Adrenal gland (tissue), 19 donors: ENCODE data around the gene NCBP1. TPM values are rescaled to one million over a fixed set of nuclear protein-coding genes. Genes with fewer than 3 reads are reported as not detected.
"Not testable (repeated sequence)": the region's sequence is repeated elsewhere in the genome, so short reads cannot be mapped to it uniquely, and the experiment has no call there.

Source experiments
- DNase-seq, 7 donors: peaks; one replicate each; pipeline ENCODE4 v3.0.0-alpha.2; 2019 to 2020
- H3K27ac ChIP-seq, 5 donors: fragments of 200-600 bp; sonication (generic) in 4 of 5; 1 replicate in 3 of 5; 2 replicates in 2 of 5; pipeline versions ENCODE4 v1.5.1 to v1.8.0; 2016 to 2020; ENCODE audit warnings: mild to moderate bottlenecking in 1 of 5
- H3K27me3 ChIP-seq: fragments of 200-600 bp; 2 replicates; pipeline ENCODE4 v1.8.0; 2021
- H3K36me3 ChIP-seq, 2 donors: fragments of 200-600 bp; replicated peaks in 1 of 2; 1 replicate in 1 of 2; 2 replicates in 1 of 2; pipeline versions ENCODE4 v1.5.1 to v1.8.0; 2018 to 2022
- H3K4me1 ChIP-seq, 2 donors: fragments of 200-600 bp; replicated peaks in 1 of 2; 1 replicate in 1 of 2; 2 replicates in 1 of 2; pipeline versions ENCODE4 v1.5.1 to v1.8.0; 2018 to 2021
- H3K4me3 ChIP-seq, 4 donors: fragments of 200-600 bp; sonication (generic) in 3 of 4; one replicate each; pipeline ENCODE4 v1.5.1; 2016 to 2018
- H3K9me3 ChIP-seq, 3 donors: fragments of 200-600 bp; sonication (generic) in 1 of 3; replicated peaks in 1 of 3; 1 replicate in 2 of 3; 2 replicates in 1 of 3; pipeline versions ENCODE4 v1.5.1 to v1.8.0; 2016 to 2021
- POLR2A ChIP-seq, 2 donors: fragments of 450-650 bp; IDR thresholded peaks; one replicate each; pipeline ENCODE4 v1.6.1; 2017; ENCODE audit warnings: antibody characterized with exemption in 2 of 2, mild to moderate bottlenecking in 2 of 2, moderate library complexity in 1 of 2
- WGBS, 4 donors: extraction: QIAGEN DNeasy Blood & Tissue Kit in 2 of 4; methylation state at CpG; one replicate each; pipeline versions ENCODE4 v1.1.5 to v1.1.7; 2013 to 2017; 5-methylcytosine and 5-hydroxymethylcytosine counted together
- intact Hi-C, 2 donors: fragments of 100-400 bp; cut with DNase I; formaldehyde crosslinking; loops; one replicate each; pipeline versions ENCODE4 v1.14.1 to v1.15.0; 2022 to 2023
- long read RNA-seq, 10 donors: library from polyadenylated mRNA in 3 of 10; unstranded in 2 of 10; stranded (forward) in 1 of 10; transcript quantifications; one replicate each; pipeline ENCODE4 v2.0.0 and lab custom pipeline, GENCODE V29; 2021 to 2026
- polyA plus RNA-seq, 3 donors: library from polyadenylated mRNA; stranded (reverse); fragments of 200-250 nt in 2 of 3; fragments of 350-450 nt in 1 of 3; fragmentation: Illumina TruSeq in 1 of 3; extraction: RNeasy Lipid Tissue Mini Kit (QIAGEN cat#74804) in 1 of 3; gene quantifications; one replicate each; pipeline ENCODE4 v1.2.3, GENCODE V29; 2013 to 2014
- total RNA-seq, 9 donors: library from RNA; depleted of rRNA in 4 of 9; stranded (reverse); fragments of >200 nt in 4 of 9; fragments of 120-200 nt in 1 of 9; fragmentation: NEBNext Ultra II Directional in 1 of 9; extraction: Animal tissue kit (Norgen Biotek cat#: 25700) in 1 of 9; gene quantifications; one replicate each; pipeline versions ENCODE4 v1.1.0 to v1.2.4, GENCODE V29; 2013 to 2023
- TF ChIP-seq, protein P1 (sequence below), 6 experiments: fragments of 450-650 bp in 4 of 6; fragments of 200-600 bp in 2 of 6; sonication (generic) in 1 of 6; IDR thresholded peaks; 1 replicate in 5 of 6; 2 replicates in 1 of 6; pipeline versions ENCODE4 v1.5.1 to v1.8.0; 2016 to 2021; ENCODE audit warnings: antibody characterized with exemption in 6 of 6, mild to moderate bottlenecking in 2 of 6, moderate library complexity in 1 of 6
- donor health status: healthy with polysubstance abuse.
- donor health status: Bipolar disorder and iron deficiency.
- donor health status: DM: yes; HTN: yes; CAD: no.
- donor health status: DM: no; HTN: no; CAD: no.
- donor health status: DM: no; HTN: no; CAD: no.
- donor health status: DM: yes; HTN: yes; CAD: no.

Gene NCBP1, protein sequence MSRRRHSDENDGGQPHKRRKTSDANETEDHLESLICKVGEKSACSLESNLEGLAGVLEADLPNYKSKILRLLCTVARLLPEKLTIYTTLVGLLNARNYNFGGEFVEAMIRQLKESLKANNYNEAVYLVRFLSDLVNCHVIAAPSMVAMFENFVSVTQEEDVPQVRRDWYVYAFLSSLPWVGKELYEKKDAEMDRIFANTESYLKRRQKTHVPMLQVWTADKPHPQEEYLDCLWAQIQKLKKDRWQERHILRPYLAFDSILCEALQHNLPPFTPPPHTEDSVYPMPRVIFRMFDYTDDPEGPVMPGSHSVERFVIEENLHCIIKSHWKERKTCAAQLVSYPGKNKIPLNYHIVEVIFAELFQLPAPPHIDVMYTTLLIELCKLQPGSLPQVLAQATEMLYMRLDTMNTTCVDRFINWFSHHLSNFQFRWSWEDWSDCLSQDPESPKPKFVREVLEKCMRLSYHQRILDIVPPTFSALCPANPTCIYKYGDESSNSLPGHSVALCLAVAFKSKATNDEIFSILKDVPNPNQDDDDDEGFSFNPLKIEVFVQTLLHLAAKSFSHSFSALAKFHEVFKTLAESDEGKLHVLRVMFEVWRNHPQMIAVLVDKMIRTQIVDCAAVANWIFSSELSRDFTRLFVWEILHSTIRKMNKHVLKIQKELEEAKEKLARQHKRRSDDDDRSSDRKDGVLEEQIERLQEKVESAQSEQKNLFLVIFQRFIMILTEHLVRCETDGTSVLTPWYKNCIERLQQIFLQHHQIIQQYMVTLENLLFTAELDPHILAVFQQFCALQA
- total RNA-seq (10 to 100 TPM in 8 of 9 donors, 1 to 10 TPM in 1; 9.8 to 26.1 (median 20.4) TPM), polyA plus RNA-seq (10 to 100 TPM in 1 of 3 donors, 1 to 10 TPM in 2; 7.8 to 24.3 (median 8.9) TPM)
- long read RNA-seq, donor 1, full-length matches to known transcripts: 1 of 1 reads
- long read RNA-seq, donor 1, partial matches to known transcripts: 0 of 1 reads
- long read RNA-seq, donor 1, other reads (novel, unspliced or antisense): 0 of 1 reads
- long read RNA-seq, donor 2, full-length matches to known transcripts: 3 of 22 reads
- long read RNA-seq, donor 2, partial matches to known transcripts: 10 of 22 reads
- long read RNA-seq, donor 2, other reads (novel, unspliced or antisense): 9 of 22 reads
- long read RNA-seq, donor 3, full-length matches to known transcripts: 5 of 27 reads
- long read RNA-seq, donor 3, partial matches to known transcripts: 8 of 27 reads
- long read RNA-seq, donor 3, other reads (novel, unspliced or antisense): 14 of 27 reads
- long read RNA-seq, donor 4, full-length matches to known transcripts: 1 of 5 reads
- long read RNA-seq, donor 4, partial matches to known transcripts: 3 of 5 reads
- long read RNA-seq, donor 4, other reads (novel, unspliced or antisense): 1 of 5 reads
- long read RNA-seq, donor 5, full-length matches to known transcripts: 16 of 20 reads
- long read RNA-seq, donor 5, partial matches to known transcripts: 2 of 20 reads
- long read RNA-seq, donor 5, other reads (novel, unspliced or antisense): 2 of 20 reads
- long read RNA-seq, donor 6, full-length matches to known transcripts: 2 of 8 reads
- long read RNA-seq, donor 6, partial matches to known transcripts: 2 of 8 reads
- long read RNA-seq, donor 6, other reads (novel, unspliced or antisense): 4 of 8 reads
- long read RNA-seq, donor 7, full-length matches to known transcripts: 1 of 14 reads
- long read RNA-seq, donor 7, partial matches to known transcripts: 13 of 14 reads
- long read RNA-seq, donor 7, other reads (novel, unspliced or antisense): 0 of 14 reads
- long read RNA-seq, donor 8, full-length matches to known transcripts: 2 of 2 reads
- long read RNA-seq, donor 8, partial matches to known transcripts: 0 of 2 reads
- long read RNA-seq, donor 8, other reads (novel, unspliced or antisense): 0 of 2 reads
- long read RNA-seq, donor 9, full-length matches to known transcripts: 6 of 53 reads
- long read RNA-seq, donor 9, partial matches to known transcripts: 47 of 53 reads
- long read RNA-seq, donor 9, other reads (novel, unspliced or antisense): 0 of 53 reads
- long read RNA-seq, donor 10, full-length matches to known transcripts: 1 of 21 reads
- long read RNA-seq, donor 10, partial matches to known transcripts: 20 of 21 reads
- long read RNA-seq, donor 10, other reads (novel, unspliced or antisense): 0 of 21 reads

DNA sequence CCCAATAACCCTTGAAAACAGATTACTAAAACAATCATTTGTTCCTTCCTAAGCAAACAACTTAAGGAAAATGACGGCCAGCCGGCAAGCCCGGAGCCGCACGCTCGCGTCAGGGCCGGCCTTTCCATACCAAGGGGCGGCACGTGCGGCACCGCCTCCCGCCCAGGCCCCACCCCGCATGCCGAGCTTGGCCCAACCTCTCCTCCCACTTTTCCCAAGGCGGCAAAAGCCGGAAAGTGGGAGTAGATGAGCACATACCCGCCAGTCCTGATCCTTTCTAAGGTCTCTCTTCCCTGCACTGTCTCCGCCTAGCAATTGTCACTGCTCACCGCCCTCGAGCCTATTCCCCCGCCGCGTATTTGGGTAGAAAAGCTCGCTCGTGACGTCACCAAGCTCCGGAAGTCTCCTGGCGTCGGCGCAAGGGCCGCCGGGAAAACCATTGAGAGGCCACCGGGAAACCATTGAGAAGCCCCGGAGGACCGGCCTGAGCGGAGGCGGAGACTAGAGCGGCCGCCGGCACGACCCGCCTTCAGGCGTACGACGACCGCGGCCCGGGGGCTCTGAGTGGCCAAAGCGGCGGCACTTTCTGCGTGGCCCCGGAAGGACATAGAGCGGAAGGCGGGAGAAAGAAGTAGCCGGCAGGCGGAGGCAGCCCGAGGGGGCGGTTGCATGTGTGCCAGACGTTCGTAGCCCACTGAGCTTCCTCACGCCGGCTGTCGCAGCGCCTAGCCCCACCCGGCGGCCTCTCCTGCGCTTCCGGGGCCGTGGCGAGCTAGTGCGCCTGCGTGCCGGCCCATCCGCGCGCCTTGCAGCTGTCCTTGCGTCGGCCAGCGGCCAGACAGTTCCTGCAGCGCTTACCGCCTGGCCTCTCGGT lies at the start of gene NCBP1, which contains the start of gene TSTD2:
NCBP1 (plus strand) TSS at position 837 of the 874 bp plus-strand sequence. CDS start 61 bp downstream, outside the sequence.
TSTD2 (minus strand) TSS at position 384 of the 874 bp plus-strand sequence. CDS start 5,806 bp downstream, outside the sequence.
- Histone ChIP-seq H3K4me1 (peaks cover 0 to 40% of the 10 kb centered on the region in 2 donors), H3K27ac (peak within 1 kb of the TSS; percentile 98 to 99 (median 98)), H3K4me3 (peak within 1 kb of the TSS; percentile 42 to 97 (median 68)), H3K9me3 (no peaks in the 10 kb centered on the region), H3K36me3 (no peaks in the 10 kb centered on the region), H3K27me3 (no peaks in the 10 kb centered on the region)
- peak; percentile 96 to 99 (median 98) for DNase-seq
- TF ChIP-seq, protein P1, sequence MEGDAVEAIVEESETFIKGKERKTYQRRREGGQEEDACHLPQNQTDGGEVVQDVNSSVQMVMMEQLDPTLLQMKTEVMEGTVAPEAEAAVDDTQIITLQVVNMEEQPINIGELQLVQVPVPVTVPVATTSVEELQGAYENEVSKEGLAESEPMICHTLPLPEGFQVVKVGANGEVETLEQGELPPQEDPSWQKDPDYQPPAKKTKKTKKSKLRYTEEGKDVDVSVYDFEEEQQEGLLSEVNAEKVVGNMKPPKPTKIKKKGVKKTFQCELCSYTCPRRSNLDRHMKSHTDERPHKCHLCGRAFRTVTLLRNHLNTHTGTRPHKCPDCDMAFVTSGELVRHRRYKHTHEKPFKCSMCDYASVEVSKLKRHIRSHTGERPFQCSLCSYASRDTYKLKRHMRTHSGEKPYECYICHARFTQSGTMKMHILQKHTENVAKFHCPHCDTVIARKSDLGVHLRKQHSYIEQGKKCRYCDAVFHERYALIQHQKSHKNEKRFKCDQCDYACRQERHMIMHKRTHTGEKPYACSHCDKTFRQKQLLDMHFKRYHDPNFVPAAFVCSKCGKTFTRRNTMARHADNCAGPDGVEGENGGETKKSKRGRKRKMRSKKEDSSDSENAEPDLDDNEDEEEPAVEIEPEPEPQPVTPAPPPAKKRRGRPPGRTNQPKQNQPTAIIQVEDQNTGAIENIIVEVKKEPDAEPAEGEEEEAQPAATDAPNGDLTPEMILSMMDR (IDR thresholded peaks at IDR 0.05): peak in 3 of 6 experiments; percentile 7 to 29 (median 12)
- peak; percentile 83 to 90 for TF ChIP-seq POLR2A (IDR thresholded peaks at IDR 0.05)
- 0 to 1% (median 0%) methylated on average over 31 to 83 of the region's 83 CpGs for WGBS, 4 donors
- intact Hi-C loops: no loop called here

DNA sequence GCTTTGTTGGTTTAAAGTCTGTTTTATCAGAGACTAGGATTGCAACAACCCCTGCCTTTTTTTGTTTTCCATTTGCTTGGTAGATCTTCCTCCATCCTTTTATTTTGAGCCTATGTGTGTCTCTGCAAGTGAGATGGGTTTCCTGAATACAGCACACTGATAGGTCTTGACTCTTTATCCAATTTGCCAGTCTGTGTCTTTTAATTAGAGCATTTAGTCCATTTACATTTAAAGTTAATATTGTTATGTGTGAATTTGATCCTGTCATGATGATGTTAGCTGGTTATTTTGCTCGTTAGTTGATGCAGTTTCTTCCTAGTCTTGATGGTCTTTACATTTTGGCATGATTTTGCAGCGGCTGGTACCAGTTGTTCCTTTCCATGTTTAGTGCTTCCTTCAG lies 48.8 kb upstream of the NCBP1 start:
- DNase-seq, H3K4me1 ChIP-seq, H3K36me3 ChIP-seq, H3K4me3 ChIP-seq, H3K27me3 ChIP-seq, intact Hi-C loops, H3K9me3 ChIP-seq, H3K27ac ChIP-seq: not testable (repeated sequence)
- WGBS, 4 donors: no CpG with 5 or more reads among the region's 2 CpGs

DNA sequence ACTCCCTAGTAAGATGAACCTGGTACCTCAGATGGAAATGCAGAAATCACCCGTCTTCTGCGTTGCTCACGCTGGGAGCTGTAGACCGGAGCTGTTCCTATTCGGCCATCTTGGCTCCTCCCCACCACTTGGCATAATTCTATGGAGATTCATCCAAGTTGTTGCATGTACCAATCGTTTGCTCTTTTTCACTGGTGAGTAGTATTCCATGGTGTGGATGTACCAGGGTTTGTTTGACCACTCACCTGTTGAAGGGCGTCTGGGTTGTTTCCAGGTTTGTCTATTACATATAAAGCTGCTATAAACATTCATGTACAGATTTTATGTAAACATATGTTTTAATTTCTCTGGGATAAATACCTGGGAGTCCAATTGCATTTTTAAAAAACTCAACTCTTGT lies 46.7 kb upstream of the NCBP1 start:
- DNase-seq: peak in 1 of 7 donors; percentile 9
- intact Hi-C loops, H3K4me3 ChIP-seq, H3K4me1 ChIP-seq, H3K27me3 ChIP-seq, H3K36me3 ChIP-seq, H3K9me3 ChIP-seq, H3K27ac ChIP-seq: not testable (repeated sequence)
- WGBS, 4 donors: 94 to 98% (median 95%) methylated on average over 6 to 7 of the region's 7 CpGs

GRCh38 chr9:97591535-97591934 lies 42.1 kb upstream of the NCBP1 start:
- TF ChIP-seq, protein P1 (IDR thresholded peaks at IDR 0.05): no peak
- TF ChIP-seq POLR2A (IDR thresholded peaks at IDR 0.05): no peak
- peaks cover 0 to 7% of the 10 kb centered on the region in 2 donors for H3K4me1 ChIP-seq
- 82 to 86% (median 85%) methylated on average over 6 of the region's 6 CpGs for WGBS, 4 donors
- DNase-seq: no peak
- H3K9me3 ChIP-seq: no peaks in the 10 kb centered on the region
- H3K4me3 ChIP-seq: no peak overlapping the region
- peaks cover 0 to 21% of the 10 kb centered on the region in 2 donors for H3K36me3 ChIP-seq
- intact Hi-C loops: no loop called here
- H3K27me3 ChIP-seq: no peaks in the 10 kb centered on the region
- no peak overlapping the region for H3K27ac ChIP-seq
